Measurements from ENCODE around the gene TRAF6. TPM values are rescaled to one million over a fixed set of nuclear protein-coding genes. Genes with fewer than 3 reads are reported as not detected.

The TRAF6 gene
- total RNA-seq, 1 experiment from 2014 or later, result 9.2 TPM

- ChIA-PET POLR2A (interaction anchor here (0.7 kb wide), 1 partner anchor 13 kb away, joined by 3 read pairs; no protein-coding TSS in a partner anchor), CTCF (no interaction called here)
- no peak for DNase-seq (ENCODE audit: unreplicated experiment)
- H3K36me3 Mint-ChIP-seq (ENCODE audit: insufficient read depth, unreplicated experiment), result peaks cover 18% of the 10 kb centered on the region
- no peaks in the 10 kb centered on the region for H3K27me3 Mint-ChIP-seq (ENCODE audit: insufficient read depth, unreplicated experiment)
- no peaks in the 10 kb centered on the region for H3K9me3 Mint-ChIP-seq (ENCODE audit: unreplicated experiment)
- TF ChIP-seq CTCF (IDR thresholded peaks at IDR 0.05; ENCODE audit: unreplicated experiment), result no peak
- no peak overlapping the region for H3K4me3 Mint-ChIP-seq (ENCODE audit: unreplicated experiment)
- no peak overlapping the region for H3K27ac Mint-ChIP-seq (ENCODE audit: low read depth, unreplicated experiment)
- BruUV-seq (replicated peaks), result no TSS peak
- intact Hi-C loops (cut with micrococcal nuclease), result no loop called here
- peaks cover 15% of the 10 kb centered on the region for H3K4me1 Mint-ChIP-seq (ENCODE audit: insufficient read depth, unreplicated experiment)
Measured at GRCh38 chr11:36459046-36459445, 51.0 kb downstream of the TRAF6 start.

- Mint-ChIP-seq H3K4me1 (ENCODE audit: insufficient read depth, unreplicated experiment) (peaks cover 22% of the 10 kb centered on the region), H3K4me3 (ENCODE audit: unreplicated experiment) (no peak overlapping the region), H3K9me3 (ENCODE audit: unreplicated experiment) (no peaks in the 10 kb centered on the region), H3K27me3 (ENCODE audit: insufficient read depth, unreplicated experiment) (no peaks in the 10 kb centered on the region), H3K27ac (ENCODE audit: low read depth, unreplicated experiment) (no peak overlapping the region), H3K36me3 (ENCODE audit: insufficient read depth, unreplicated experiment) (peaks cover 16% of the 10 kb centered on the region)
- BruUV-seq (replicated peaks), result no TSS peak
- intact Hi-C loops (cut with micrococcal nuclease), result no loop called here
- POLR2A ChIA-PET, result interaction anchor here (0.6 kb wide), 1 partner anchor 188 kb away, joined by 4 read pairs; no protein-coding TSS in a partner anchor
- TF ChIP-seq CTCF (IDR thresholded peaks at IDR 0.05; ENCODE audit: unreplicated experiment), result no peak
- CTCF ChIA-PET, result interaction anchor here (2.8 kb wide), 1 partner anchor 11 kb away, joined by 6 read pairs; no protein-coding TSS in a partner anchor
- no peak for DNase-seq (ENCODE audit: unreplicated experiment)
Measured at GRCh38 chr11:36458129-36458915, 51.8 kb downstream of the TRAF6 start.

- no peak for DNase-seq (ENCODE audit: unreplicated experiment)
- no TSS peak for BruUV-seq (replicated peaks)
- H3K27ac Mint-ChIP-seq (ENCODE audit: low read depth, unreplicated experiment), result peak overlapping the region; percentile 95
- no peaks in the 10 kb centered on the region for H3K9me3 Mint-ChIP-seq (ENCODE audit: unreplicated experiment)
- H3K36me3 Mint-ChIP-seq (ENCODE audit: insufficient read depth, unreplicated experiment), result peaks cover 7% of the 10 kb centered on the region
- CTCF ChIA-PET, result interaction anchor here (0.6 to 2.8 kb wide), 5 partner anchors 13 to 249 kb away, joined by 3 to 6 read pairs (median 3); no protein-coding TSS in a partner anchor
- no peak for TF ChIP-seq CTCF (IDR thresholded peaks at IDR 0.05; ENCODE audit: unreplicated experiment)
- POLR2A ChIA-PET, result interaction anchor here (0.6 to 1.3 kb wide), 4 partner anchors 12 to 148 kb away, joined by 3 to 5 read pairs (median 3); no protein-coding TSS in a partner anchor
- intact Hi-C loops (cut with micrococcal nuclease), result no loop called here
- no peak overlapping the region for H3K4me3 Mint-ChIP-seq (ENCODE audit: unreplicated experiment)
- no peaks in the 10 kb centered on the region for H3K27me3 Mint-ChIP-seq (ENCODE audit: insufficient read depth, unreplicated experiment)
- peaks cover 23% of the 10 kb centered on the region for H3K4me1 Mint-ChIP-seq (ENCODE audit: insufficient read depth, unreplicated experiment)
Measured at GRCh38 chr11:36456156-36456555, 53.9 kb downstream of the TRAF6 start.

- peak overlapping the region; percentile 95 for H3K27ac Mint-ChIP-seq (ENCODE audit: low read depth, unreplicated experiment)
- no peak overlapping the region for H3K4me3 Mint-ChIP-seq (ENCODE audit: unreplicated experiment)
- CTCF ChIA-PET, result interaction anchor here (0.6 to 2.8 kb wide), 5 partner anchors 13 to 163 kb away, joined by 3 to 6 read pairs (median 3); no protein-coding TSS in a partner anchor
- H3K36me3 Mint-ChIP-seq (ENCODE audit: insufficient read depth, unreplicated experiment), result peaks cover 2% of the 10 kb centered on the region
- DNase-seq (ENCODE audit: unreplicated experiment), result peak; percentile 92
- POLR2A ChIA-PET, result interaction anchor here (0.6 to 1.3 kb wide), 4 partner anchors 13 to 147 kb away, joined by 3 to 5 read pairs (median 3); no protein-coding TSS in a partner anchor
- H3K27me3 Mint-ChIP-seq (ENCODE audit: insufficient read depth, unreplicated experiment), result no peaks in the 10 kb centered on the region
- H3K4me1 Mint-ChIP-seq (ENCODE audit: insufficient read depth, unreplicated experiment), result peaks cover 23% of the 10 kb centered on the region
- intact Hi-C loops (cut with micrococcal nuclease), result no loop called here
- H3K9me3 Mint-ChIP-seq (ENCODE audit: unreplicated experiment), result no peaks in the 10 kb centered on the region
- no peak for TF ChIP-seq CTCF (IDR thresholded peaks at IDR 0.05; ENCODE audit: unreplicated experiment)
- BruUV-seq (replicated peaks), result no TSS peak
Measured at GRCh38 chr11:36455658-36456111, 54.4 kb downstream of the TRAF6 start.
